Peyer's patch (tissue), 4 donors: Measurements from ENCODE around the gene MIF4GD.

Source experiments
- POLR2A ChIP-seq, 2 donors: fragments of 450-650 bp; IDR thresholded peaks; one replicate each; pipeline ENCODE4 v1.5.1; 2017; ENCODE audit warnings: antibody characterized with exemption in 2 of 2, mild to moderate bottlenecking in 2 of 2, moderate library complexity in 2 of 2
- TF ChIP-seq, protein P1 (sequence below), 6 experiments: fragments of 450-650 bp in 4 of 6; fragments of 200-600 bp in 2 of 6; sonication (generic) in 1 of 6; IDR thresholded peaks; one replicate each; pipeline ENCODE4 v1.5.1; 2017 to 2019; ENCODE audit warnings: antibody characterized with exemption in 6 of 6, mild to moderate bottlenecking in 3 of 6, moderate library complexity in 1 of 6

DNA sequence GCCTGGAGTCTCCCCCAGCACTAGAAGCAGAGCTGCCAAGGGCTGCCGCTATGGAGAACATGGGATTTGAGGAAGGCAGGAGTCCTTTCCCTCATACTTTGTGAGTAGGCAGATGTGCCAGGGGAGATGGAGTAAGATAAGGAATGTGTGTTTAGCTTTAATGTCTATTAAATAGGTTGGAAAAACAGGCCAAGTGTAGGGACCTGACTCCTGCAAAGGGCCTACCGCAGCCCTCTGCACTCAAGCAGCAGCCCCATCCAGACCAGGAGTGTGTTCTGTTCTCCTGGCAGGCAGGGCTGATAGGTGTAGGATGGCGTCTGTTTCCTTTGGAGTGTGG lies 1.8 kb upstream of the MIF4GD start:
- no peak for TF ChIP-seq POLR2A (IDR thresholded peaks at IDR 0.05)
- TF ChIP-seq, protein P1, sequence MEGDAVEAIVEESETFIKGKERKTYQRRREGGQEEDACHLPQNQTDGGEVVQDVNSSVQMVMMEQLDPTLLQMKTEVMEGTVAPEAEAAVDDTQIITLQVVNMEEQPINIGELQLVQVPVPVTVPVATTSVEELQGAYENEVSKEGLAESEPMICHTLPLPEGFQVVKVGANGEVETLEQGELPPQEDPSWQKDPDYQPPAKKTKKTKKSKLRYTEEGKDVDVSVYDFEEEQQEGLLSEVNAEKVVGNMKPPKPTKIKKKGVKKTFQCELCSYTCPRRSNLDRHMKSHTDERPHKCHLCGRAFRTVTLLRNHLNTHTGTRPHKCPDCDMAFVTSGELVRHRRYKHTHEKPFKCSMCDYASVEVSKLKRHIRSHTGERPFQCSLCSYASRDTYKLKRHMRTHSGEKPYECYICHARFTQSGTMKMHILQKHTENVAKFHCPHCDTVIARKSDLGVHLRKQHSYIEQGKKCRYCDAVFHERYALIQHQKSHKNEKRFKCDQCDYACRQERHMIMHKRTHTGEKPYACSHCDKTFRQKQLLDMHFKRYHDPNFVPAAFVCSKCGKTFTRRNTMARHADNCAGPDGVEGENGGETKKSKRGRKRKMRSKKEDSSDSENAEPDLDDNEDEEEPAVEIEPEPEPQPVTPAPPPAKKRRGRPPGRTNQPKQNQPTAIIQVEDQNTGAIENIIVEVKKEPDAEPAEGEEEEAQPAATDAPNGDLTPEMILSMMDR (IDR thresholded peaks at IDR 0.05): no peak
